Esophagus squamous epithelium (tissue), 5 donors: ENCODE results near the gene CKM. TPM values are rescaled to one million over a fixed set of nuclear protein-coding genes. Genes with fewer than 3 reads are reported as not detected.

ENCODE experiments used
- DNase-seq: peaks from one replicate; lab custom pipeline; 2025; lab: John Stamatoyannopoulos, UW
- H3K27ac ChIP-seq, 4 donors: fragments of 200-600 bp; sonication (generic); one replicate each; pipeline ENCODE4 v1.5.1; 2016 to 2019; ENCODE audit warnings: mild to moderate bottlenecking in 1 of 4
- H3K27me3 ChIP-seq, 4 donors: fragments of 200-600 bp; sonication (generic); 1 replicate in 3 of 4; 2 replicates in 1 of 4; pipeline versions ENCODE4 v1.5.1 to v1.6.0; 2017 to 2021; ENCODE audit warnings: antibody characterized with exemption in 1 of 4
- H3K36me3 ChIP-seq, 3 donors: fragments of 200-600 bp; sonication (generic); one replicate each; pipeline ENCODE4 v1.5.1; 2016 to 2019
- H3K4me1 ChIP-seq, 3 donors: fragments of 200-600 bp; sonication (generic); one replicate each; pipeline ENCODE4 v1.5.1; 2017 to 2019
- H3K4me3 ChIP-seq, 4 donors: fragments of 200-600 bp; sonication (generic); 1 replicate in 3 of 4; 2 replicates in 1 of 4; pipeline ENCODE4 v1.5.1; 2016 to 2019; ENCODE audit warnings: mild to moderate bottlenecking in 2 of 4, moderate library complexity in 1 of 4
- H3K9me3 ChIP-seq, 3 donors: fragments of 200-600 bp; sonication (generic); one replicate each; pipeline ENCODE4 v1.5.1; 2016 to 2019
- CTCF ChIP-seq, 6 experiments: fragments of 450-650 bp in 4 of 6; fragments of 200-600 bp in 2 of 6; sonication (generic) in 2 of 6; IDR thresholded peaks; one replicate each; pipeline ENCODE4 v1.5.1; 2016 to 2019; ENCODE audit warnings: antibody characterized with exemption in 6 of 6, mild to moderate bottlenecking in 4 of 6, moderate library complexity in 4 of 6
- POLR2A ChIP-seq, 4 donors: fragments of 450-650 bp; IDR thresholded peaks; one replicate each; pipeline ENCODE4 v1.6.1; 2017; ENCODE audit warnings: antibody characterized with exemption in 4 of 4, mild to moderate bottlenecking in 4 of 4, moderate library complexity in 3 of 4
- WGBS, 2 donors: methylation state at CpG; one replicate each; pipeline ENCODE4 v1.1.5; 2018; 5-methylcytosine and 5-hydroxymethylcytosine counted together
- intact Hi-C: fragments of 100-400 bp; cut with DNase I; formaldehyde crosslinking; loops from one replicate; pipeline ENCODE4 v1.15.0; 2022
- total RNA-seq, 4 donors: library from RNA; depleted of rRNA; stranded (reverse); fragments of >200 nt; gene quantifications; one replicate each; pipeline ENCODE4 v1.1.0, GENCODE V29; 2016
- donor health status: DM: yes; HTN: yes; CAD: no.

CKM gene
- total RNA-seq, 4 donors from 2014 or later = not detected

- TF ChIP-seq CTCF (IDR thresholded peaks at IDR 0.05) (no peak), POLR2A (IDR thresholded peaks at IDR 0.05) (no peak)
- no peak for DNase-seq
- no peaks in the 10 kb centered on the region for H3K9me3 ChIP-seq
- no peak overlapping the region for H3K4me3 ChIP-seq
- peaks cover 0 to 16% (median 0%) of the 10 kb centered on the region in 3 donors for H3K4me1 ChIP-seq
- no peak overlapping the region for H3K27ac ChIP-seq
- H3K36me3 ChIP-seq = peaks cover 0 to 22% (median 0%) of the 10 kb centered on the region in 3 donors
- peaks cover 0 to 3% (median 0%) of the 10 kb centered on the region in 4 donors for H3K27me3 ChIP-seq
- 22 to 29% methylated on average over 5 of the region's 5 CpGs for WGBS, 2 donors
- intact Hi-C loops = no loop called here
Measured at GRCh38 chr19:45305421-45305820, 17.3 kb downstream of the CKM start.

- intact Hi-C loops = no loop called here
- TF ChIP-seq POLR2A (IDR thresholded peaks at IDR 0.05) = no peak
- no peak for TF ChIP-seq CTCF (IDR thresholded peaks at IDR 0.05)
- Histone ChIP-seq H3K9me3 (no peaks in the 10 kb centered on the region), H3K4me1 (peaks cover 0 to 20% (median 0%) of the 10 kb centered on the region in 3 donors), H3K4me3 (no peak overlapping the region), H3K27ac (no peak overlapping the region), H3K27me3 (peaks cover 0 to 3% (median 0%) of the 10 kb centered on the region in 4 donors), H3K36me3 (peaks cover 0 to 22% (median 0%) of the 10 kb centered on the region in 3 donors)
- no peak for DNase-seq
- WGBS, 2 donors = 66 to 74% methylated on average over 4 of the region's 4 CpGs
Measured at GRCh38 chr19:45305007-45305406, 17.7 kb downstream of the CKM start.

DNA sequence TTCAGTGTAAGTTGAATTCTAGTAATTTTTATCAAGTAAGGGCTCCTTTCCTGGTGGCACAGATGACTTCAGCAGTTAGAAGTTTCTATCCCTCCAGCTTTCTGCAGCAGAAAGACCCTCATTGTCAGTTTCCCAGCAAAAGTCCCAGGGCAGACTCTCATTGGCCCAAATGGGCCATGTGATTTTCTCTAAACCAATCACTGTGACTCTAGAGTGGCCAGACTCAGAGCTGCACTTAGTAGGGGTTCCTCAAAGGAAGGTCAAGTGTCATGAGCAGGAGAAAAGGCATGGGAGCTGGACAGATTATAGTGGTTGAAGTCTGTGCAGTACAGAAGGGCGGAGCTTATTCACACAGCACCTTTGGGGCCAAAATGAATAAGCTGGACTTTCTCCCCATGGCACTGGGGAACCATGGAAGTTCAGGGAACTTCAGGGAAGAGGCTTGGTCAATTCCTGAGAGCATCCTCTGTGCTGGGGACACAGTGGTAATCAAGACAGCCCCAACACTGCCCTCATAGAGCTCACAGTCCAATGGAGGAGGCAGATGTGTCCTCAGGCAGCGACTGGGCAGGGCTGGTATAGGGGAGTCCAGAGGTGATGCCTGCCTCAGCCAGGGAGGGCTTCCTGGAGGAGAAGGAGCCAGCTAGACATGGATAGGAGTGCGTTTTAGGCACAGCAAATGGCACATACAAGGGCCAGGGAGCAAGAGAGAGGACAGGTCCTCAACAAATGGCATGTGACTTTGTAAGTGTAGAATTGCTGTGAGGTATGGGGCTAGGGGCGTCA lies 18.3 kb downstream of the CKM start:
- intact Hi-C loops = no loop called here
- H3K36me3 ChIP-seq = peaks cover 0 to 29% (median 0%) of the 10 kb centered on the region in 3 donors
- DNase-seq = no peak
- TF ChIP-seq CTCF (IDR thresholded peaks at IDR 0.05) = no peak
- no peak for TF ChIP-seq POLR2A (IDR thresholded peaks at IDR 0.05)
- peaks cover 0 to 3% (median 0%) of the 10 kb centered on the region in 4 donors for H3K27me3 ChIP-seq
- no peak overlapping the region for H3K4me3 ChIP-seq
- H3K27ac ChIP-seq = no peak overlapping the region
- 66 to 72% methylated on average over 4 of the region's 4 CpGs for WGBS, 2 donors
- H3K9me3 ChIP-seq = no peaks in the 10 kb centered on the region
- H3K4me1 ChIP-seq = peaks cover 0 to 21% (median 0%) of the 10 kb centered on the region in 3 donors

DNA sequence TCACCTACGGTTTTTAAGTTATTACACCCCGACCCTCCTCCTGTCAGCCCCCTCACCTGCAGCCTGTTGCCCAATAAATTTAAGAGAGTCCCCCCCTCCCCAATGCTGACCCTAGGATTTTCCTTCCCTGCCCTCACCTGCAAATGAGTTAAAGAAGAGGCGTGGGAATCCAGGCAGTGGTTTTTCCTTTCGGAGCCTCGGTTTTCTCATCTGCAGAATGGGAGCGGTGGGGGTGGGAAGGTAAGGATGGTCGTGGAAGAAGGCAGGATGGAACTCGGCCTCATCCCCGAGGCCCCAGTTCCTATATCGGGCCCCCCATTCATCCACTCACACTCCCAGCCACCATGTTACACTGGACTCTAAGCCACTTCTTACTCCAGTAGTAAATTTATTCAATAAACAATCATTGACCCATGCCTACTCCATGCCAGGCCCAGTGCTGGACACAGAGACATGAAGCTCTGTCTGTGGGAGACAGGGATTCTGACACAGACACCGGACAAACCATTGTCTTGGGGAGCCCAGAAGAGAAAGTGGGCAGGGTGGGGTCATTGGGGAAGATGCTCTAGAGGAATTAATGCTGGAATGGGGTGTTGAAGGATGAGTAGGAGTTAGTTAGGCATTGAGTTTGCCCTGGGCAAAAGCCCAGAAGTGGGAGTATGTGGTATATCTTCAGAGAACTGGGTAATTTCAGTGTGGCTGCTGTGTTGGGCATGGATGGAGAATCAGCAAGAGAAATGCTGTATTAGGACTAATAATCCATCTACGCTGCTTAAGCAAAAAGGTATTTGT lies 19.2 kb downstream of the CKM start:
- H3K27me3 ChIP-seq = peaks cover 0 to 3% (median 0%) of the 10 kb centered on the region in 4 donors

More for the DNA sequence above, 19.2 kb downstream of the CKM start:
- Histone ChIP-seq H3K9me3 (no peaks in the 10 kb centered on the region), H3K4me1 (peaks cover 0 to 21% (median 0%) of the 10 kb centered on the region in 3 donors), H3K27ac (no peak overlapping the region), H3K36me3 (peaks cover 0 to 35% (median 0%) of the 10 kb centered on the region in 3 donors), H3K4me3 (no peak overlapping the region)
- DNase-seq = no peak
- TF ChIP-seq CTCF (IDR thresholded peaks at IDR 0.05) = no peak
- no peak for TF ChIP-seq POLR2A (IDR thresholded peaks at IDR 0.05)
- intact Hi-C loops = no loop called here
- WGBS, 2 donors = 90 to 93% methylated on average over 11 to 12 of the region's 12 CpGs
